SK-N-SH (cell line): ENCODE results near the gene ANO4. TPM values are rescaled to one million over a fixed set of nuclear protein-coding genes. Genes with fewer than 3 reads are reported as not detected.

Experiments
- CTCF ChIA-PET: fragments of 300-600, 350-600 bp; formaldehyde crosslinking; extraction: SDS; loops from one replicate; lab custom pipeline; 2021; lab: Yijun Ruan, JAX
- POLR2A ChIA-PET: fragments of 350-600 bp; sonication (Branson Sonifier 250); formaldehyde crosslinking; extraction: SDS; loops from one replicate; lab custom pipeline; 2020; ENCODE audit warnings: antibody characterized with exemption, inconsistent platforms; lab: Yijun Ruan, JAX
- DNase-seq: peaks from one replicate; pipeline ENCODE4 v3.0.0; 2012
- H2AFZ ChIP-seq: fragments of 200-600 bp; sonication (generic); 2 replicates; pipeline ENCODE4 v1.8.1; 2016; ENCODE audit warnings: antibody characterized with exemption, mild to moderate bottlenecking, low read depth
- H3F3A ChIP-seq: fragments of 200-600 bp; sonication (generic); replicated peaks from 2 replicates; pipeline ENCODE3; 2016; ENCODE audit warnings: antibody characterized with exemption, mild to moderate bottlenecking; ENCODE audit not compliant: insufficient read depth
- H3K27ac ChIP-seq, 2 experiments: fragments of 200-500 bp in 1 of 2; fragments of 200-600 bp in 1 of 2; sonication (Bioruptor generic) in 1 of 2; sonication (generic), shearing (Covaris generic) in 1 of 2; 2 replicates each; pipeline versions ENCODE4 v1.5.1 to v1.6.1; 2014 to 2016; ENCODE audit warnings: low read depth in 2 of 2, inconsistent platforms in 1 of 2, low read length in 1 of 2, mild to moderate bottlenecking in 1 of 2, mixed read lengths in 1 of 2
- H3K27me3 ChIP-seq: fragments of 200-600 bp; sonication (generic), shearing (Covaris generic); 2 replicates; pipeline ENCODE4 v1.6.1; 2016; ENCODE audit warnings: mixed run types; ENCODE audit not compliant: insufficient read depth
- H3K36me3 ChIP-seq, 2 experiments: fragments of 200-500 bp in 1 of 2; fragments of 200-600 bp in 1 of 2; sonication (Bioruptor generic) in 1 of 2; sonication (generic) in 1 of 2; replicated peaks in 1 of 2; 2 replicates each; pipeline versions ENCODE3 to v1.5.1; 2014 to 2016; ENCODE audit warnings: low read length in 1 of 2, mild to moderate bottlenecking in 1 of 2; ENCODE audit not compliant: insufficient read depth in 2 of 2, control insufficient read depth in 1 of 2
- H3K4me1 ChIP-seq, 2 experiments: fragments of 200-500 bp in 1 of 2; fragments of 200-600 bp in 1 of 2; sonication (Bioruptor generic) in 1 of 2; sonication (generic), shearing (Covaris generic) in 1 of 2; 2 replicates each; pipeline versions ENCODE4 v1.5.1 to v1.6.1; 2014 to 2016; ENCODE audit warnings: low read depth in 1 of 2, low read length in 1 of 2, mixed run types in 1 of 2; ENCODE audit not compliant: insufficient read depth in 2 of 2, control insufficient read depth in 1 of 2
- H3K4me2 ChIP-seq: fragments of 200-600 bp; sonication (generic), shearing (Covaris generic); 2 replicates; pipeline ENCODE4 v1.6.1; 2017; ENCODE audit warnings: mixed run types
- H3K4me3 ChIP-seq, 2 experiments: fragments of 200-500 bp in 1 of 2; fragments of 200-600 bp in 1 of 2; sonication (Bioruptor generic) in 1 of 2; sonication (generic), shearing (Covaris generic) in 1 of 2; 2 replicates each; pipeline versions ENCODE4 v1.5.1 to v1.8.1; 2014 to 2016; ENCODE audit warnings: low read depth in 2 of 2, inconsistent platforms in 1 of 2, low read length in 1 of 2, mild to moderate bottlenecking in 1 of 2, mixed read lengths in 1 of 2, moderate library complexity in 1 of 2
- H3K79me2 ChIP-seq: fragments of 200-600 bp; sonication (generic); 2 replicates; pipeline ENCODE4 v1.8.1; 2017; ENCODE audit warnings: mild to moderate bottlenecking; ENCODE audit not compliant: insufficient read depth
- H3K9ac ChIP-seq: fragments of 200-600 bp; sonication (generic); 2 replicates; pipeline ENCODE4 v1.6.1; 2017; ENCODE audit warnings: mixed run types
- H3K9me2 ChIP-seq: fragments of 200-600 bp; sonication (generic); 2 replicates; pipeline ENCODE4 v1.6.1; 2017; ENCODE audit warnings: mixed run types
- H3K9me3 ChIP-seq: fragments of 200-600 bp; sonication (generic); 2 replicates; pipeline ENCODE4 v1.6.1; 2017; ENCODE audit warnings: mixed run types, mild to moderate bottlenecking, moderate library complexity
- H4K20me1 ChIP-seq: fragments of 200-600 bp; sonication (generic); 2 replicates; pipeline ENCODE4 v1.6.1; 2017; ENCODE audit warnings: mild to moderate bottlenecking, mixed run types; ENCODE audit not compliant: insufficient read depth
- CHD2 ChIP-seq: fragments of 150-350 bp; IDR thresholded peaks from 2 replicates; pipeline ENCODE4 v1.6.1; 2018; ENCODE audit warnings: low read length; ENCODE audit not compliant: partially characterized antibody
- CTCF ChIP-seq: fragments of 200-600 bp; sonication (generic); IDR thresholded peaks from 2 replicates; pipeline ENCODE4 v1.6.1; 2017; ENCODE audit warnings: antibody characterized with exemption, mild to moderate bottlenecking, moderate library complexity
- EZH2phosphoT487 ChIP-seq: fragments of 200-600 bp; sonication (generic); IDR thresholded peaks from 2 replicates; pipeline ENCODE4 v1.6.1; 2017; ENCODE audit warnings: low read depth, mixed run types, mild to moderate bottlenecking, antibody characterized with exemption, moderate library complexity, borderline replicate concordance
- FOSL2 ChIP-seq: IDR thresholded peaks from 2 replicates; pipeline ENCODE4 v1.4.0; 2012; ENCODE audit warnings: low read depth, mild to moderate bottlenecking, moderate library complexity, borderline replicate concordance
- GABPA ChIP-seq: IDR thresholded peaks from 2 replicates; pipeline ENCODE4 v1.4.0; 2012; ENCODE audit warnings: low read depth, mild to moderate bottlenecking
- GATA2 ChIP-seq: sonication (generic); formaldehyde crosslinking; IDR thresholded peaks from 2 replicates; pipeline ENCODE4 v1.5.0; 2020; ENCODE audit warnings: mild to moderate bottlenecking, missing genetic modification reagents
- JUND ChIP-seq: IDR thresholded peaks from 2 replicates; pipeline ENCODE4 v1.4.0; 2012
- NFIC ChIP-seq: IDR thresholded peaks from 2 replicates; pipeline ENCODE4 v1.4.0; 2012; ENCODE audit warnings: borderline replicate concordance
- NRF1 ChIP-seq: IDR thresholded peaks from 2 replicates; pipeline ENCODE4 v1.6.1; 2012; ENCODE audit warnings: low read depth, mild to moderate bottlenecking, low read length
- PBX3 ChIP-seq: IDR thresholded peaks from 2 replicates; pipeline ENCODE4; 2012
- RXRA ChIP-seq: IDR thresholded peaks from 2 replicates; pipeline ENCODE4 v1.4.0; 2012; ENCODE audit warnings: low read depth, mild to moderate bottlenecking, borderline replicate concordance
- SMC3 ChIP-seq: IDR thresholded peaks from 2 replicates; pipeline ENCODE4 v1.6.1; 2012; ENCODE audit warnings: low read depth, low read length, improper control_type of control experiment
- TAF1 ChIP-seq: IDR thresholded peaks from 2 replicates; pipeline ENCODE4 v1.6.1; 2012; ENCODE audit warnings: low read depth, mild to moderate bottlenecking, low read length, moderate library complexity, borderline replicate concordance
- TCF12 ChIP-seq: IDR thresholded peaks from 2 replicates; pipeline ENCODE4 v1.4.0; 2012
- TEAD4 ChIP-seq: IDR thresholded peaks from 2 replicates; pipeline ENCODE4 v1.4.0; 2012; ENCODE audit warnings: mild to moderate bottlenecking, borderline replicate concordance; ENCODE audit not compliant: insufficient read depth
- WGBS: methylation state at CpG from one replicate; pipeline ENCODE4 v1.1.6; 2017; ENCODE audit warnings: low lambda C conversion rate; 5-methylcytosine and 5-hydroxymethylcytosine counted together
- polyA plus RNA-seq, 3 experiments: library from polyadenylated mRNA; depleted of rRNA; stranded (reverse); fragments of >200 nt; gene quantifications; 2 replicates each; pipeline ENCODE4 v1.2.3, GENCODE V29; 2012

The ANO4 gene
- polyA plus RNA-seq, 1 of the 3 experiments (the other 2 are of a cell fraction): 9.4 TPM

GRCh38 chr12:100974747-100975146 is 180.2 kb downstream of the ANO4 start:
- no peak overlapping the region for H3K27ac ChIP-seq
- CTCF ChIA-PET: no interaction called here
- no peak for TF ChIP-seq NFIC
- TF ChIP-seq SMC3: no peak
- TF ChIP-seq RXRA: no peak
- no peak for TF ChIP-seq CTCF
- no peak for TF ChIP-seq FOSL2
- TF ChIP-seq NRF1: no peak
- TF ChIP-seq TCF12: no peak
- no peak for TF ChIP-seq GABPA
- TF ChIP-seq TAF1: no peak
- TF ChIP-seq TEAD4: no peak
- no peak for TF ChIP-seq EZH2phosphoT487
- TF ChIP-seq, all 33 proteins: peak for 0
- Histone ChIP-seq H3F3A (no peaks in the 10 kb centered on the region), H3K9ac (no peak overlapping the region), H4K20me1 (no peaks in the 10 kb centered on the region), H3K9me2 (no peaks in the 10 kb centered on the region), H2AFZ (no peak overlapping the region), H3K27me3 (no peaks in the 10 kb centered on the region), H3K36me3 (no peaks in the 10 kb centered on the region), H3K79me2 (no peaks in the 10 kb centered on the region), H3K4me1 (no peaks in the 10 kb centered on the region), H3K4me2 (no peak overlapping the region), H3K4me3 (no peak overlapping the region), H3K9me3 (no peaks in the 10 kb centered on the region)
- no peak for DNase-seq
- POLR2A ChIA-PET: no interaction called here
- WGBS: 72% methylated on average over 9 of the region's 9 CpGs

GRCh38 chr12:100976735-100977134 is 182.2 kb downstream of the ANO4 start:
- WGBS: 52% methylated on average over 1 of the region's 1 CpG
- Histone ChIP-seq H3F3A (no peaks in the 10 kb centered on the region), H3K4me3 (no peak overlapping the region), H3K27me3 (no peaks in the 10 kb centered on the region), H3K9me2 (no peaks in the 10 kb centered on the region), H2AFZ (no peak overlapping the region), H3K9ac (no peak overlapping the region), H3K36me3 (no peaks in the 10 kb centered on the region), H3K4me1 (no peaks in the 10 kb centered on the region), H3K79me2 (no peaks in the 10 kb centered on the region), H4K20me1 (no peaks in the 10 kb centered on the region), H3K27ac (no peak overlapping the region), H3K9me3 (no peaks in the 10 kb centered on the region), H3K4me2 (no peak overlapping the region)
- no peak for TF ChIP-seq PBX3
- no peak for TF ChIP-seq CHD2
- no peak for TF ChIP-seq JUND
- TF ChIP-seq GATA2: no peak
- no peak for TF ChIP-seq TAF1
- no peak for DNase-seq
- ChIA-PET CTCF (no interaction called here), POLR2A (no interaction called here)
